TTC549 (cell line): ENCODE measurements around the gene MINDY4.

Source experiments
- FAIRE-seq: peaks from 2 replicates; lab custom pipeline; 2012; peaks lifted over from hg19 to GRCh38; lab: Jason Lieb, UNC

MINDY4 gene

GRCh38 chr7:30905078-30906012, 134.1 kb downstream of the MINDY4 start:
- FAIRE-seq, result no peak

GRCh38 chr7:30906014-30906413, 134.8 kb downstream of the MINDY4 start:
- FAIRE-seq, result no peak

GRCh38 chr7:30906515-30907240, 135.5 kb downstream of the MINDY4 start:
- FAIRE-seq, result no peak

GRCh38 chr7:30907527-30908267, 136.5 kb downstream of the MINDY4 start:
- no peak for FAIRE-seq

GRCh38 chr7:30908681-30909080, 137.5 kb downstream of the MINDY4 start:
- no peak for FAIRE-seq

- no peak for FAIRE-seq
Measured at GRCh38 chr7:30909431-30909830, 138.2 kb downstream of the MINDY4 start.

- no peak for FAIRE-seq
Measured at GRCh38 chr7:30910411-30911073, 139.3 kb downstream of the MINDY4 start.

GRCh38 chr7:30911133-30911532, 139.9 kb downstream of the MINDY4 start:
- FAIRE-seq, result no peak

GRCh38 chr7:30911561-30911969, 140.3 kb downstream of the MINDY4 start, which contains the start of gene AQP1:
AQP1 (plus strand) TSS chr7:30911853; CDS start chr7:30911910, 57 bp downstream.
- no peak for FAIRE-seq

GRCh38 chr7:30912021-30912730, 141.0 kb downstream of the MINDY4 start:
- FAIRE-seq, result no peak

GRCh38 chr7:30912731-30912985, 141.4 kb downstream of the MINDY4 start:
- FAIRE-seq, result no peak

- no peak for FAIRE-seq
Measured at GRCh38 chr7:30912986-30913811, 142.0 kb downstream of the MINDY4 start.

- FAIRE-seq, result no peak
Measured at GRCh38 chr7:30913821-30914515, 142.8 kb downstream of the MINDY4 start.

- FAIRE-seq, result no peak
Measured at GRCh38 chr7:30914596-30914995, 143.4 kb downstream of the MINDY4 start.

- no peak for FAIRE-seq
Measured at GRCh38 chr7:30915005-30915601, 143.9 kb downstream of the MINDY4 start.

GRCh38 chr7:30915751-30916150, 144.5 kb downstream of the MINDY4 start:
- FAIRE-seq, result no peak

GRCh38 chr7:30916255-30916654, 145.0 kb downstream of the MINDY4 start:
- no peak for FAIRE-seq

- FAIRE-seq, result no peak
Measured at GRCh38 chr7:30916767-30917166, 145.6 kb downstream of the MINDY4 start.

GRCh38 chr7:30917216-30917893, 146.1 kb downstream of the MINDY4 start:
- no peak for FAIRE-seq
